Loucy (cell line): Measurements from ENCODE around the gene C18orf54.

Source experiments
- H2AFZ ChIP-seq: fragments of 200-600 bp; sonication (generic); 2 replicates; pipeline ENCODE4 v1.6.0; 2016; ENCODE audit warnings: antibody characterized with exemption, mild to moderate bottlenecking, low read length, moderate library complexity
- H3F3A ChIP-seq: fragments of 200-600 bp; 2 replicates; pipeline ENCODE4 v1.6.0; 2016; ENCODE audit warnings: antibody characterized with exemption, low read depth, mild to moderate bottlenecking
- H3K27me3 ChIP-seq: fragments of 200-600 bp; sonication (generic); 2 replicates; pipeline ENCODE4 v1.6.1; 2014; ENCODE audit warnings: low read length, mild to moderate bottlenecking; ENCODE audit not compliant: insufficient read depth, poor library complexity, severe bottlenecking
- H3K36me3 ChIP-seq: fragments of 200-600 bp; sonication (generic); 2 replicates; pipeline ENCODE4 v1.6.1; 2016; ENCODE audit warnings: low read length; ENCODE audit not compliant: insufficient read depth
- H3K4me1 ChIP-seq: fragments of 200-600 bp; sonication (generic); 2 replicates; pipeline ENCODE4 v1.5.1; 2014; ENCODE audit warnings: low read length, mild to moderate bottlenecking; ENCODE audit not compliant: insufficient read depth, poor library complexity, severe bottlenecking
- H3K4me2 ChIP-seq: fragments of 200-600 bp; sonication (generic); 2 replicates; pipeline ENCODE4 v1.6.0; 2014; ENCODE audit warnings: antibody characterized with exemption, low read length, low read depth, mild to moderate bottlenecking; ENCODE audit not compliant: poor library complexity, severe bottlenecking
- H3K4me3 ChIP-seq: fragments of 200-600 bp; sonication (generic); 2 replicates; pipeline ENCODE4 v1.5.1; 2014; ENCODE audit warnings: low read length, mild to moderate bottlenecking, mixed read lengths; ENCODE audit not compliant: poor library complexity, severe bottlenecking
- H3K79me2 ChIP-seq: fragments of 200-600 bp; sonication (generic); 2 replicates; pipeline ENCODE4 v1.6.1; 2014; ENCODE audit warnings: low read length; ENCODE audit not compliant: insufficient read depth
- H3K9ac ChIP-seq: fragments of 200-600 bp; sonication (generic); 2 replicates; pipeline ENCODE4 v1.6.0; 2014; ENCODE audit warnings: mild to moderate bottlenecking, low read depth, low read length, moderate library complexity; ENCODE audit not compliant: poor library complexity, severe bottlenecking
- H3K9me2 ChIP-seq: fragments of 200-600 bp; sonication (generic); replicated peaks from 2 replicates; pipeline ENCODE4 v1.6.1; 2016; ENCODE audit warnings: low read depth, low read length, mixed read lengths
- H3K9me3 ChIP-seq: fragments of 200-600 bp; sonication (generic); 2 replicates; pipeline ENCODE4 v1.6.1; 2014; ENCODE audit warnings: mild to moderate bottlenecking, antibody characterized with exemption, low read length, low read depth; ENCODE audit not compliant: insufficient read depth
- H4K20me1 ChIP-seq: fragments of 200-600 bp; sonication (generic); 2 replicates; pipeline ENCODE4 v1.6.0; 2014; ENCODE audit warnings: antibody characterized with exemption, low read length, mild to moderate bottlenecking; ENCODE audit not compliant: insufficient read depth, poor library complexity, severe bottlenecking
- EZH2phosphoT487 ChIP-seq: fragments of 200-600 bp; IDR thresholded peaks from 2 replicates; pipeline ENCODE4 v1.6.1; 2018; ENCODE audit warnings: antibody characterized with exemption, mild to moderate bottlenecking, moderate library complexity, borderline replicate concordance
- TF ChIP-seq, protein P1 (sequence below): fragments of 200-600 bp; sonication (generic); conservative IDR thresholded peaks from 2 replicates; pipeline ENCODE4 v1.5.1; 2014; ENCODE audit warnings: mild to moderate bottlenecking, antibody characterized with exemption, low read length

C18orf54 gene

DNA sequence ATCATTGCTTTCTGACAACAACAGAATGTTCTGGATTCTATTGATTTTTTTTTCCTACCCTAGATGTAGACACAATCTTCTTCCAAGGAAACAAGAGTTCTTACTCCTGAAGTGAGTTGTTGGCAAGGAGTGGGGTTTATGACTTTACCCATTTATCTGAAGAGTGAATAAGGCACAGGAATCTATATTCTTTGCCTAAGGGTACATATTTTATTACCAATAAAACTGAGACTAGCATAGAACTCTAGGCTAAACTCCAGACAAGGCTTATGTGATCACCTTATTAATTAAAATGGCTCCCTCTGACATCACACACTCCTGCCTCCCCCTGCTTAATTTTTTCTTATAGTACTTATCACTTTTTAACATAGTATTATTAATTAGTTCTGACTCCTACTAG lies 47.6 kb downstream of the C18orf54 start:
- Histone ChIP-seq H3K4me2 (no peak overlapping the region), H2AFZ (no peak overlapping the region), H3F3A (no peaks in the 10 kb centered on the region), H3K9me2 (no peaks in the 10 kb centered on the region), H3K36me3 (no peaks in the 10 kb centered on the region), H3K27me3 (no peaks in the 10 kb centered on the region), H3K79me2 (no peaks in the 10 kb centered on the region), H3K4me1 (no peaks in the 10 kb centered on the region), H3K4me3 (no peak overlapping the region), H4K20me1 (no peaks in the 10 kb centered on the region), H3K9me3 (no peaks in the 10 kb centered on the region), H3K9ac (no peak overlapping the region)
- TF ChIP-seq EZH2phosphoT487: no peak
- TF ChIP-seq, protein P1, sequence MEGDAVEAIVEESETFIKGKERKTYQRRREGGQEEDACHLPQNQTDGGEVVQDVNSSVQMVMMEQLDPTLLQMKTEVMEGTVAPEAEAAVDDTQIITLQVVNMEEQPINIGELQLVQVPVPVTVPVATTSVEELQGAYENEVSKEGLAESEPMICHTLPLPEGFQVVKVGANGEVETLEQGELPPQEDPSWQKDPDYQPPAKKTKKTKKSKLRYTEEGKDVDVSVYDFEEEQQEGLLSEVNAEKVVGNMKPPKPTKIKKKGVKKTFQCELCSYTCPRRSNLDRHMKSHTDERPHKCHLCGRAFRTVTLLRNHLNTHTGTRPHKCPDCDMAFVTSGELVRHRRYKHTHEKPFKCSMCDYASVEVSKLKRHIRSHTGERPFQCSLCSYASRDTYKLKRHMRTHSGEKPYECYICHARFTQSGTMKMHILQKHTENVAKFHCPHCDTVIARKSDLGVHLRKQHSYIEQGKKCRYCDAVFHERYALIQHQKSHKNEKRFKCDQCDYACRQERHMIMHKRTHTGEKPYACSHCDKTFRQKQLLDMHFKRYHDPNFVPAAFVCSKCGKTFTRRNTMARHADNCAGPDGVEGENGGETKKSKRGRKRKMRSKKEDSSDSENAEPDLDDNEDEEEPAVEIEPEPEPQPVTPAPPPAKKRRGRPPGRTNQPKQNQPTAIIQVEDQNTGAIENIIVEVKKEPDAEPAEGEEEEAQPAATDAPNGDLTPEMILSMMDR: no peak

DNA sequence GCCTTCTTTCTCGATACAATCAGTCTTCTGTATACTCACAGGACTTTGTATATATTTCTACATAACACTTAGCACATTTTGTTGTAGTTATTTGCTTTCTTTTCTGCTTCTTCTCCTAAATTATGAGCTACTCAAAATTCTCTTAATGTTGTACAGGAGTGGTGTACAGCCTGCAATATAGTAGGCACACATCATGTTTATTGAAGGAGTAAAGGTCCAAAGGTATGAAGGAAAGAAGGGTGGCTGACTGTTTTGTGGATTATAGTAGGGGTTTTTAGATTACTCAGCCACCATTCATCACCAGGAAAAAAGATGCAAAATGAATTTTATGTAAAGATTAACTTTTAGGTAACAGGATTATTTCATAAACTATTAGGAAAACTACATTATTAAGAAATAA lies 54.1 kb downstream of the C18orf54 start:
- H3K4me2 ChIP-seq: no peak overlapping the region
- no peaks in the 10 kb centered on the region for H3K36me3 ChIP-seq
- H3K9me2 ChIP-seq: no peaks in the 10 kb centered on the region
- H2AFZ ChIP-seq: no peak overlapping the region; the same call in 1 of the 2 replicates
- no peaks in the 10 kb centered on the region for H3K27me3 ChIP-seq
- no peaks in the 10 kb centered on the region for H3K79me2 ChIP-seq
- H3F3A ChIP-seq: no peaks in the 10 kb centered on the region
- no peak overlapping the region for H3K4me3 ChIP-seq
- peaks cover 6% of the 10 kb centered on the region for H3K4me1 ChIP-seq
- H3K9ac ChIP-seq: no peak overlapping the region
- no peaks in the 10 kb centered on the region for H4K20me1 ChIP-seq
- no peak for TF ChIP-seq EZH2phosphoT487
- TF ChIP-seq, protein P1: no peak
- no peaks in the 10 kb centered on the region for H3K9me3 ChIP-seq

DNA sequence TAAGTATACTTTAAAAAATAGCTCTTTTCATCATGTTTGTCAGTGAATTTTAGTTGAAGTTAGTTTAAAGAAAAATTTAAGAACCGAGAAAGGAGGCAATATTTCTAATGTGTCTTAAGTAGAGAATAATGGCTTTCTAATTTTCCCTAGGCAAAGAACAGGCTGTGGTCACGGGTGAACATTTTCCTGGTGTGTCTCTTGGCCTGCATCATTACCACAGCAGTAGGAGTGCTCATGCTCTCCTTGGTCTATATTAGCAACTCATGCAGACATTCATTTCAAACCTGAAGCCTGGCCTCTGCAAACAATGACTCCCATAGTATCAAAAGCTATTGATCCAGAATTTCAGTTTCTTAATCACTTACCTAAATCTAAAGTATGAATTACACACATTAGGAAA lies 57.4 kb downstream of the C18orf54 start:
- TF ChIP-seq EZH2phosphoT487: no peak
- TF ChIP-seq, protein P1: no peak
- Histone ChIP-seq H2AFZ (no peak overlapping the region), H4K20me1 (no peaks in the 10 kb centered on the region), H3F3A (no peaks in the 10 kb centered on the region), H3K79me2 (no peaks in the 10 kb centered on the region), H3K27me3 (no peaks in the 10 kb centered on the region), H3K4me1 (peaks cover 12% of the 10 kb centered on the region), H3K9me3 (no peaks in the 10 kb centered on the region), H3K9me2 (no peaks in the 10 kb centered on the region), H3K36me3 (no peaks in the 10 kb centered on the region), H3K4me2 (no peak overlapping the region), H3K9ac (no peak overlapping the region), H3K4me3 (no peak overlapping the region)
